ENCODE results near the gene SLC20A1.

Gene SLC20A1

DNA sequence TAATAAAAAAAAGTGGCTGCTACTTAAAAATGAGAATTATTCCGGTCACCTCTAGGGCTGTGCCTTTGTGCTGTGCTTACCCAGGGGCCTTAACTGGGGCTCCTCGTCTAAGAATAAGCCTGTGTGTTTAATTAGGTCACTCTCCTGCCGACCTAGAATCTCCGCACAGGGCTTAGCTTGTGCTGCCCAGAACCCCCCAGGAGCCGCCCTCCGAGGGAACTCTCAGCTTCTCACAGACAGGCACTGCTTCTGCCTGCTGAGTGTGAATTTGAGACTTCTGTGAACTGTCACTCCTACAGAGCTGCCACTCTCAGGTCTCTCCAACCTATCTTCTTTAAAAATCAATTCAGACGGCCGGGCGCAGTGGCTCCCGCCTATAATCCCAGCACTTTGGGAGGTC, 63.2 kb downstream of the SLC20A1 start:
- peak in 20 of 51 donors; percentile 7 to 74 (median 40) for DNase-seq

DNA sequence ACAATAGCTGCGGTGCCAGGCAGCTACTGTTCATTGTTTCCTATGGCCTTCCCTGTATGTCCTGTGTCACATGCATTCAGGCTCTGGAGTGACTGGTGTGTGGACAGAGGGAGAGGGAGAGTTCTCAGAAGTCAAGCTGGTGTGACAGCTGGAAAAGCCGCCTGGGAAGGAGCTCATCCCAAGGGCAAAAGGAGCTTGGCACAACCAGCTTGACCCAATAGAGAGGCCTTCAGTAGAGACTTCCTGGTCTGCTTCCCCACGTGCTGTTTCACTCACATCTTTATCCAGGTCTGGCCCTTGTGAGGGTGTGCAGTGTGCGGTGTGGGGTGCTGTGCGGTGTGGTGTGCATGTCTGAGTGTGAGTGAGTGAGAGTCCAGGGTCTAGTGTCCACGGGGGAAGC, 64.0 kb downstream of the SLC20A1 start:
- DNase-seq = peak in 1 of 51 donors; percentile 8

DNA sequence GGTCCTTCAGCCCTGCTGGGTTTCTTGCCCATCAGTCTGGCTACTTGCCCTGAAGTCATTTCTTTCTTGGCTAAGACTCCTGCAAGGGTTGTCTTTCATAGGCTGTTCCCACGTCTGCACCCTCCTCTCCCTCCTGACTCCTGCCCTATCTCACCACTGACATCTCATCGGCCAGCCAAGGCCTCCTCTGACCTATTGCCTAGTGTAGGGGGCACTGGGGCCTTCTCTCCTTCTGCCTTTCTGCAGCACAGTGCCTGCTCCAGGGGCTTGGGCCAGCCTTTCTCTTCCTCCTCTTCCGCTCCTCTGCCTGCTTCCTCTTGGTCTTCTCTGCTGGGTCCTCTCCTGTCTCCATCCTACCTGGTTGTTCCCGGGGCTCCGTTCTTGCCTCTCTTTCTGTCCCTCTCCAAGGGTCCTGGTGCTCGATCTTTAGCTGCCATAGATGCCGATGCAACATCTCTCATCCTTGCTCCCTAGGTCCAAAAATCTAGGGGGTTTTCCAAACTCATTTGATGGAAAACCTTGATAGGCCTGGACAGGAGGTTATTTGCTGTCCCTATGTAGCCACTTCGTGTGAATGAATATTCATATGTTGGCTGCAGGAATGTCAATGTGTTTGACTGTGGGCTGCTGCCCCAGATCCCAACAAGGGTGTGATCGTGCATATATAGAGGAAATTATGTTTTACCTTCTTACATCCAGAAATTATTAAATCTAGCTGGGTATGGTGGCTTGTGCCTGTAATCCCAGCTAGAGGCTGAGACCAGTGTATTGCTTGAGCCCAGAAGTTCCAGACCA, 65.4 kb downstream of the SLC20A1 start:
- no peak for DNase-seq

DNA sequence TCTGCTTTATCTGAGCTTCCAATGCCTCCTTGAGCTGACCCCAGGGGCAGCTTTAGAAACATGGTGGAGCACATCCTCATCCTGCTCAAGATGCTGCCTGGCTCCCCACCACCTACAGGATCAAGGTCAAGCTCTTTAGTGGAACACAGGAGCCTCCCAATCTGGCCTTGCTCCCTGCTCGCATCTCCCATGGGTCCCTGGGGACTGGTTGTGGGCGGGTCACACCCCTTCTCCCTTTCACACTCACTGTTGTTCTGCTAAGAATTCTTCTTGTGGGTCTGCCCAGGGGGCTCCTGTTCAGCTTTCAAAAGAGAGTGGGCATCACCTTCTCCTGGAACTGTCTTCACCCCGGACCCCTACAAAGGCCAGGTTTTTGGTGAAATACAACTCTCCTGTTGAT, 66.7 kb downstream of the SLC20A1 start:
- no peak for DNase-seq

DNA sequence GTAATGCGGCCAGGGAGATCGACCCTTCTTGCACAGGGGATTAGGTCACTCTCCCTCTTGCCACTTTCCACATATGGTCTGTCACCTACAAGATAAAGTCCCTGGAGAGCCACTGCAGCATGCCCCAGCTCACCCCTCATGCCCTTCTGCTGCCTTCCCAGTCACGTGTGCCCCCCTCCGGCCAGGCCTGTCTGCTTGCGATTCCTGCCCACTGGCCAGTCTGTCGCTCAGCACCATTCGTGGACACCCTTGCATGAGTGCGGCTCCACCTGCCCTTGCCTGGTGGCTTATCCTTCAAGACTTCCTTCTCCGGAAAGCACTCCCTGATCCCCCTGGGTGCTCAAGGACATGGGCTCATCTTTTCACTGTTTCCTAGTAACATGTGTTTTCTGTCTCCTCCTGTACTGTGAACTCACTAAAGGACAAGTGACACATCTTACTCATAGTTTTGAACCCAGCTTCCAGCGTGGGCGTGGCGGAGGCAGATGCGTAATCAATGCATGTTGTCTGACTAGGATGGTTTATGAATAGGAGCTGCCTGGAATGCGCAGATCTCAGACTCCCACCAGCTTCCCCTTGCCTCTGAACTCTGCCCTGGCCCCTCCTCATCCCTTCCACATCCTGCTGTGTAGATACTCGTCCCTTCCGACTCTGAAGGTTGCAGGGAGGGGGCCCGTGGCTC, 67.3 kb downstream of the SLC20A1 start:
- DNase-seq = peak in 1 of 51 donors; percentile 43
